Astrocyte of the cerebellum (primary cell): ENCODE results near the gene SGMS1.

Experiments
- DNase-seq: peaks from one replicate; pipeline ENCODE4 v3.0.0-alpha.2; 2011; ENCODE audit warnings: low read depth
- H3K4me3 ChIP-seq: 2 replicates; pipeline ENCODE4 v1.5.1; 2011; ENCODE audit warnings: mild to moderate bottlenecking, low read depth, low read length, moderate library complexity
- CTCF ChIP-seq: IDR thresholded peaks from 2 replicates; pipeline ENCODE4 v1.5.1; 2012; ENCODE audit warnings: low read length, low read depth, moderate library complexity, mild to moderate bottlenecking; ENCODE audit errors: missing control alignments
- in situ Hi-C: cut with HindIII; loops from 2 replicates; pipeline ENCODE4 v1.10.0; 2017; ENCODE audit warnings: low sequenced_read_pairs

Gene SGMS1

GRCh38 chr10:50387007-50387731 is 236.6 kb downstream of the SGMS1 start:
- H3K4me3 ChIP-seq = no peak overlapping the region
- TF ChIP-seq CTCF = no peak
- in situ Hi-C loops = no loop called here
- DNase-seq = no peak

GRCh38 chr10:50385624-50386023 is 238.1 kb downstream of the SGMS1 start:
- H3K4me3 ChIP-seq = no peak overlapping the region
- in situ Hi-C loops = no loop called here
- no peak for TF ChIP-seq CTCF
- DNase-seq = no peak

- no peak overlapping the region for H3K4me3 ChIP-seq
- no peak for DNase-seq
- in situ Hi-C loops = no loop called here
- TF ChIP-seq CTCF = no peak
Measured at GRCh38 chr10:50384898-50385297, 238.9 kb downstream of the SGMS1 start.

GRCh38 chr10:50384238-50384637 is 239.5 kb downstream of the SGMS1 start:
- H3K4me3 ChIP-seq = no peak overlapping the region
- in situ Hi-C loops = no loop called here
- DNase-seq = no peak
- no peak for TF ChIP-seq CTCF

- no peak overlapping the region for H3K4me3 ChIP-seq
- DNase-seq = no peak
- no peak for TF ChIP-seq CTCF
- in situ Hi-C loops = no loop called here
Measured at GRCh38 chr10:50382576-50383023, 241.2 kb downstream of the SGMS1 start.

GRCh38 chr10:50381642-50382041 is 242.1 kb downstream of the SGMS1 start:
- no peak for TF ChIP-seq CTCF
- no peak overlapping the region for H3K4me3 ChIP-seq
- in situ Hi-C loops = no loop called here
- DNase-seq = no peak
